GM08714 (cell line): ENCODE results near the gene SLC12A3.
"Not testable (repeated sequence)": the region's sequence is repeated elsewhere in the genome, so short reads cannot be mapped to it uniquely, and the experiment has no call there.

Experiments used
- H3K4me3 ChIP-seq: fragments of 200-500 bp; sonication (Bioruptor generic); 2 replicates; pipeline ENCODE4 v1.5.1; 2014; ENCODE audit warnings: mild to moderate bottlenecking, low read length, inconsistent platforms
- ZNF274 ChIP-seq: IDR thresholded peaks from 2 replicates; pipeline ENCODE4 v1.6.1; 2012; ENCODE audit warnings: mild to moderate bottlenecking, low read depth, low read length

Gene SLC12A3

DNA sequence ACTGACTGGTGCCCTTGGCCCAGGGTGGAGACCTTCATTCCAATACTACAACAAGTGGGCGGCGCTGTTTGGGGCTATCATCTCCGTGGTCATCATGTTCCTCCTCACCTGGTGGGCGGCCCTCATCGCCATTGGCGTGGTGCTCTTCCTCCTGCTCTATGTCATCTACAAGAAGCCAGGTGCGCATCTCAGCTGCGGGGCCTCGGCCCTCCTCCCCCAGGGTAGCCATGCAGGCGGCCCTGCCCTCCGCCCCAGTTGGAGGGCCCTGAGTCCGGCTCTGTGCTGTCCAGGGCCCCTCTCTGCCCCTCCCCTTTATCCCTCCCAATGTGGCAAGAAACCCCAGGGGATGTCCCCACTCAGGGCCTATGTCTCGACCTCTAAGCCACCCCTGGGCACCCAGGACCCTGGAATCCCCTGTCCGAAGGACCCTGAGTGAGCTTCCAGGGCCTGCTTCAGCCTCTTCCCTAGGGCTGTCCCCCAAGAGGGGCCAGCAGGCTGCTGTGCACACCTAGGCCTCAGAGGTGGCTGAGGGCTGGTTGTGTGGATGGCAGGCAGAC is 19.1 kb downstream of the SLC12A3 start:
- H3K4me3 ChIP-seq: no peak overlapping the region
- no peak for TF ChIP-seq ZNF274

DNA sequence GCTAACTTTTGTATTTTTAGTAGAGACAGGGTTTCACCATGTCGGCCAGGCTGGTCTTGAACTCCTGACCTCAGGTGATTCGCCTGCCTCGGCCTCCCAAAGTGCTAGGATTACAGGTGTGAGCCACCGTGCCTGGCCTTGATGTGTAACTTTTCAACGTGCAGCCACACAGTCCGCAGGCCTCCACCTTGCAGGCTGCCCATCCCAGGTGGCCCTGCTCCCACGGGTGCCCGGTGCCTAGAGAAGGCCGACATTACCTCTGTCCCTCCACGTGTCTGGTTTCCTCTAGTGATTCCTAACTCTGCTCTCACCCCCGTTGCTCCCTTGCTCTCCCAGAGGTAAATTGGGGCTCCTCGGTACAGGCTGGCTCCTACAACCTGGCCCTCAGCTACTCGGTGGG is 19.9 kb downstream of the SLC12A3 start:
- H3K4me3 ChIP-seq: not testable (repeated sequence)

DNA sequence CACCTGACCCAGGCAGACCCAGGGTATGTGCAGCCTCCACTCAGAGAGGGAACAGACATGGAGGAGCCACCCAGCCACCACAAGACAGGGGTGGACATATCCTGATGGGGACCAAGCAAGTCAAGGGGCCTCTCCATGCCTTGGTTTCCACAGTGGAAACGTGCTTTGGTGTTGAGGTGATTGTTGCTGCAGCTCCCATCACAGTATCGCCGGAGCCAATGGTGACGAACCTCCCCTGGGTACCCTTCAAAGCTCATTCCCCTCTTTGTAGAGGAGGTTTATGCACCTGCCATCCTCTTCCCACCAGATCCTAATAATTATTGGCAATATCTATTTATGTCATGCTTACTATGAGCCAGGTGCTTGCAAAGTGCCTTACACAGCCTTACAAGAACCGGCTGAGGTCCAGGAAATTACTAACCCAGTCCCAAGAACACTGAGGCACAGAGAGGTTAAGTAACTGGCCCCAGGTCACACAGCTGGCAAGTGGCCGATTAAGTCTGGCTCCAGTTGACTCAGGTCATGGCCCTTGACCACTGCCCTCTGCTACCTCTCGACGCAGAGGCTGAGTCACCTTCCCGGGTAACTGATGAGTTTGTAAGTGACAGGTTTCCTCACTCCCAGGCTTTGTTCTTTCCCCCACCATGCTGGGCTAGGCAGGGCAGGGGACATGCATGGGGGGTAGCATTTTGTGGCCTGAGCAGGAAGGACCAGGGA is 20.6 kb downstream of the SLC12A3 start:
- H3K4me3 ChIP-seq: no peak overlapping the region
- no peak for TF ChIP-seq ZNF274

DNA sequence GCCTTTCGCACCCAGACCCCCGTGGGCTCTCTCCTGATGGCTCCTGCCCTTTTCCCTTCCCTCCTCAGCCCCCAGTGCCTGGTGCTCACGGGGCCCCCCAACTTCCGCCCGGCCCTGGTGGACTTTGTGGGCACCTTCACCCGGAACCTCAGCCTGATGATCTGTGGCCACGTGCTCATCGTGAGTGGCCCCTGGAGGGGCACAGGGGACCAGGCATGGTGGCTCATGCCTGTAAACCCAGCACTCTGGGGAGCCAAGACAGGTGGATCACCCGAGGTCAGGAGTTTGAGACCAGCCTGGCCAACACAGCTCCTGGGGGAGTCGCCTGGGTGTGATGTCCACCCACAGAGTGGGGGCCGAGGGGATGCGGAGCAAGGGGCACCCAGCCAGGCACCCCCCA is 21.3 kb downstream of the SLC12A3 start:
- no peak for TF ChIP-seq ZNF274
- no peak overlapping the region for H3K4me3 ChIP-seq

DNA sequence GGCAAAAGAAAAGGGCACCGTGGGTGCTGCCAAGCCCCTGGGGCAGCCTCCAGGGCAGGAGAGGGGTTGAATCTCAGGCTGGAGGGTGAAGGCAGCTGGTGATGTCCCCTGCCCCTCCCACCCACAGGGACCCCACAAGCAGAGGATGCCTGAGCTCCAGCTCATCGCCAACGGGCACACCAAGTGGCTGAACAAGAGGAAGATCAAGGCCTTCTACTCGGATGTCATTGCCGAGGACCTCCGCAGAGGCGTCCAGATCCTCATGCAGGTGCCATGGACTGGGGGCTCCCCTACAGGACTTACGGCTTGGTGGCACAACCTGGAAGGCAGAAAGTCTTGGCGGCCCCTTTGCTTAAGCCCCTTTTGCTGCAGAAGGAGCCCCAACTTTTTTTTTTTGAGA is 21.8 kb downstream of the SLC12A3 start:
- TF ChIP-seq ZNF274: no peak
- H3K4me3 ChIP-seq: no peak overlapping the region

DNA sequence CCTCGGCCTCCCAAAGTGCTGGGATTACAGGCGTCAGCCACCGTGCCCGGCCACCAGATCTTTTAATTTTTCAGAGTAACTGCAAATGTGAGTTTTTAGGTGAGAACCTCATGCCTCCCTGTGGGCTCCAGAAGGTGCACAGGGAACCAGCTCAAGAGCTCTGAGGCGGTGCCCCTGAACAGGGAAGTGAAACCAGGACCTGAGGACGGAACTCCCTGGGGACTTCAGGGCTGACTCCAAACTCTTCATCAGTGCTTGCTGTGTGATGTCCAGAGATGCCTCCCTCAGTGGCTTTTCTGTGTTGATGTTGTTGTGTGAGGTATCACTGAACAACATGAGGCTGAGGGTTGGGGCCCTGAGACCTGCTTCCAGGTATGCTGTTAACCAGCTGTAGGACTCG is 23.8 kb downstream of the SLC12A3 start:
- TF ChIP-seq ZNF274: no peak
- no peak overlapping the region for H3K4me3 ChIP-seq

DNA sequence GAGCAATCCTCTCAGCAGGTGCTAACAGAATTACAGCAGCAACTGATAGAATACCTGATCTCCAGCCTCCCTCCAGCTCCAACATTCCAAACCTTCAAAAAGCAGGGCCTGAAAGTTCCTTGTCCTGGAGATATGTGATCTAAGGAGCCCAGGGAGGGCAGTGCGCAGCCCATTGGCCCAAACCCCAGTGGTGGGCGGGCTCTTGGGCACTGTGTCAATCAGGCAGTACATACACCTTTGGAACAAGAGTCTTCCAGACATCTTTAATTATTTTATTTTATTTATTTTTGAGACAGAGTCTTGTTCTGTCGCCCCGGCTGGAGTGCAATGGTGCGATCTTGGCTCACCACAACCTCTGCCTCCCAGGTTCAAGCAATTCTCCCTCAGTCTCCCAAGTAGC is 24.2 kb downstream of the SLC12A3 start:
- TF ChIP-seq ZNF274: no peak
- no peak overlapping the region for H3K4me3 ChIP-seq

DNA sequence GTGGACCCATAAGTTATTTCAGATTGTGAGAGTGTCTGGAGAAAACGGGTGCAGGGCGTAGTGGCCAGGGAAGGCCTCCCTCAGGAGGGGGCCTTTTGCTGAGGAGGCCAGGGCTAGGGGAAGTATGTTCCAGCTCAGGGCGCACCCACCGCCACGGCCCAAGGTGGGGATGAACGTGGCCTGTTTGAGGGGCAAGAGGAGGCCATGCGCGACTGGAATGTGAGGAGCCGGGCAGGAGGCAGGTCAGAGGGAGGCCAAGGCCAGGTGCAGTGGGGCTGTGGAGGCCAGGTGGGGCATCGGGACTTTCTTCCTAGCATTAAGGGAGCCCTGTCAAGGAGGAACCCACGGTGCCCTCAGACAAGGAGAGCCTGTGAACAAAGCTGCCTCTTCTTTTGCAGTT is 26.7 kb downstream of the SLC12A3 start:
- no peak for TF ChIP-seq ZNF274
- no peak overlapping the region for H3K4me3 ChIP-seq

DNA sequence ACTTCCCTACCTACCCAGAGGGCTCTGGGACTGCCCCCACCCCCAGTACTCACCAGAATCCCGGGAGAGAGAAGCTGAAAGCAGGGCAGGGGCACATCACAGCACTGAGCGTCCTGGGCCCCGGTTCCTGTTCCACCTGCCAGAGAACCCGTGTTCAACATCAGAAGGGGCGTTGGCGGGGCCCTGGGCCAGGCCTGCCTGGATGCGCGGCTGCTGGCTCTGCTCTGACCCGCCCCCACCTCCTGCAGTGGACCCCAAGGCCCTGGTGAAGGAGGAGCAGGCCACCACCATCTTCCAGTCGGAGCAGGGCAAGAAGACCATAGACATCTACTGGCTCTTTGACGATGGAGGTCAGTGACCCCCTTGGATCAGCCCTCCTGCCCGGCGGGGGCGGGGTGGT is 27.7 kb downstream of the SLC12A3 start:
- no peak for TF ChIP-seq ZNF274

DNA sequence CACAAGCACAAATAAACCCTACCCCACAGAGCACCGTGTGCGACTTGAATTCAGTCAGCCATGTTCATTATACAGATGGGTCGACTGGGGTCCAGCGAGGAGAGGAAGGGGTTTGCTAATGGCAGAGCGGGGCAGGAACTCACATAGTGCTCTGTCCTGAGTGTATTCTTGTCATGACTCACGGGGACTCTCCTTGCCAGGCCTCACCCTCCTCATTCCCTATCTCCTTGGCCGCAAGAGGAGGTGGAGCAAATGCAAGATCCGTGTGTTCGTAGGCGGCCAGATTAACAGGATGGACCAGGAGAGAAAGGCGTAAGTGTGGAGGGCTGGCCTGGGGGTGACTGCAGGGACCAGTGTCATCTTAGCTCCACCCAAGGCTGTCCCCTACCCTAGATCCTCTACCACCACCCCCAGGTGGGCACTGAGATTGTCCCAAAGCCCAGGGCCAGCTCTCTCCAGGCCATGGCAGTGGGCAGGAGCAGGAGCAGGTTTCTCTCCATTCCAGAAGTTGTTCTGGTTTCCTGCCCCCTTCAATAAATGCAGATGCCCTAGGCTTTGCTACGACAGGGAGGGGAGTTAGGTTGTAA is 29.4 kb downstream of the SLC12A3 start:
- no peak overlapping the region for H3K4me3 ChIP-seq
- TF ChIP-seq ZNF274: no peak

More for the DNA sequence above, 27.7 kb downstream of the SLC12A3 start:
- no peak overlapping the region for H3K4me3 ChIP-seq

DNA sequence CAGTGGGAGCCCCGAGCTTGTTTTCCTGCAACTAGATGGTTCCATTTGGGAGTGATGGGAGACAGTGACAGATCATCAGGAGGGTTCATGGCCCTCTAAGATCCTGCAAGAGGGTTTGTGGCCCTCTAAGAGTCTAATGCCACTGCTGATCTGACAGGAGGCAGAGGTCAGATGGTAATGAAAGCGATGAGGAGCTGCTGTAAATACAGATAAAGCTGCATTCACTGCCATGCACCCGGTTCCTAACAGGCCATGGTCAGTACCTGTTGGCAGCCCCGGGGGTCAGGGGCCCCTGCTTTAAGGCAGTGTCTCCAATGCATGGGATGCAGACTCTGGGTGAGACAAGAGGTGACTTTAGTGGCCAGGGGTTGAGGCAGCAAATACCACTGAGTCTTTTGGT is 30.8 kb downstream of the SLC12A3 start:
- H3K4me3 ChIP-seq: no peak overlapping the region
- no peak for TF ChIP-seq ZNF274

DNA sequence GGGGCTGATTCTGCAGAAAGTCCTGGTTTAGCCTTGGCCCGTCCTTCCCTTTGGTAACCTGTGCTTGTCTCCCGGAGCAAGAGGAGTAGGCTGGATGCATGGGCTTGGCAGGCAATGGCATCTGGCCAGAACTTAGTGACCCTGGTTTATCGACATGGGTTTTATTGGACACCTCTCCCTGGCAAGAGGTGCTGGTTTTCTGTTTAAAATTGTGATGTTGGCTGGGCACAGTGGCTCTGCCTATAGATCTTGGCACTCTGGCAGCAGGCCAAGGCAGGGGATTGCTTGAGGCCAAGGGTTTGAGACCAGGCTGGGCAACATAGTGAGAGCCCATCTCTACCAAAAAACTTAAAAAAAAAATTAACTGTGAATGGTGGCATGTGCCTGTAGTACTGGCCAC is 31.2 kb downstream of the SLC12A3 start:
- TF ChIP-seq ZNF274: no peak
- H3K4me3 ChIP-seq: no peak overlapping the region

DNA sequence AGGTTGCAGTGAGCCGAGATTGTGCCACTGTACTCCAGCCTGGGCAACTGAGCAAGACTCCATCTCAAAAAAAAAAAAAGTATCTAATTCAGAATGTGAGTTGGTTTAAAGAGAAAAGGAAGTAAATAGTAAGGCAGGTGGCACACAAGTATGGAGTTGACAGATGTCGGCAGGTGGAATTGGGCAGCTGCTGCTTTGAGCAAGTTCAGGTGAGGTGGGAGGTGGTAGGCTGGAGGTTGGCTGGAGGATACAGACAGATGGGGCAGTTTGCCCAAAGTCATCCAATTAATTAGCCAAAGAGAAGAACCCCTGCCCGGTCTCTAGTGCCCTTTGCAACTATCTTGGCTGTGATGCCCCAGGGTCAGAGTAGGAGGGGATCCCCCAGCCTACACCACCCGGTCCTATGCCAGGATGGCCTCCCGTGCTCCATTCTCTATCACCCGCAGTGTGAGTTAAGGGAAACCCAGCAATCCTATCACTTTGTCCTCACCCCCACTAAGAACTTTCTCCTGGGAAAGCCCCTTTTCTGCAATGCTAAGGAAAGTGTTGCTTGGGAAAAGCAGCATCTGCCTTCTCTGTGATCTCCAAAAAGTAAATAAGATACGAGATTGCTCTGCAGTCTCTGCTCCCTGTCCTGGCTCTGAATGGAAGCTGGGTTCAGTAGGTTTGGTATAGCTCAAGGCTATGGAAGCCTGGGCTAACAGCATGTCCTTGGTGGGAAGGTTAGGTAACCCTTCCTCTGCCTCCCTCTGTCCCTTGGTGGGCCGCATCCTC is 32.2 kb downstream of the SLC12A3 start:
- TF ChIP-seq ZNF274: no peak
- no peak overlapping the region for H3K4me3 ChIP-seq

DNA sequence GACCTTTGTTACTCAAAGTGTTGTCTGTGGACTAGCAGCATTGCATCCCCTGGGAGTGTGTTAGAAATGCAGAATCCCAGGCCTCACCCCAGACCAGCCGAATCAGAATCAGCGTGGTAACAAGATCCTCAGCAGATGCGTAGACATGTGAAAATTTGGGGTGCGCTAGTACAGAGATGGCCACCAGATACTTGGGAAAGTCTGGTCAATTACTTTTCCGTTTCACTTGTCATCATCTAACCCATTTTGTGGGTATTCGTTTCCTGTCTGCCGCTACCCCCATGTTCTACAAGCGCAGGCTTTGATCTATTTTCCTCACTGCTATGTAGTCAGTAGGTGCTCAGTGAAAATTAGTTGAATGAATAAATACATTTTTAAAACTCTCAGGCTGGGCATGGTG is 33.8 kb downstream of the SLC12A3 start:
- no peak overlapping the region for H3K4me3 ChIP-seq
- TF ChIP-seq ZNF274: no peak

DNA sequence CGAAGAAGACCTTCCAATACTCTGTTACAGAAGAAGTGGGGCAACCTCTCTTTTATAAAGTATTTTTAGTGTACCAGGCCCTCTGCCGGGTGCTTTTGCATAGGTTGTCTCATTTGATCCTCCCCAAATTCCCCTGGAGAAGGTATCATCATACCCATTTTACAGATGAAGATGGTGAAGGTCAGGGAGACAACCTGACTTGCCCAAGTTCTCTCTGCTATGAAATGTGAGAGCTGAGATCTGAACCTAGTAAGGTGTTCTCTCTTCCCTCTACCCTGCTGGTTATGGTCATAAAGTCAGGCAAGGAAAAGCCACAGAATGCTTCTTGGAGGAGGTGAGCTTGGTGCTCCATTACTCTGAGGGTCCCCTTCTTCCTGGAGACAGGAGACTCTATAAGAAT is 38.9 kb downstream of the SLC12A3 start:
- H3K4me3 ChIP-seq: no peak overlapping the region
- TF ChIP-seq ZNF274: no peak
